Astrocyte (in vitro differentiated cells and primary cell): ENCODE measurements around the gene TMEM80. TPM values are rescaled to one million over a fixed set of nuclear protein-coding genes. Genes with fewer than 3 reads are reported as not detected.

Experiments
- DNase-seq: peaks from one replicate; pipeline ENCODE4 v3.0.0-alpha.2; 2010; ENCODE audit warnings: low read depth
- FAIRE-seq: peaks from 2 replicates; lab custom pipeline; 2011; peaks lifted over from hg19 to GRCh38; lab: Jason Lieb, UNC
- H2AFZ ChIP-seq: 2 replicates; pipeline ENCODE4 v1.6.0; 2012; ENCODE audit warnings: low read depth, low read length, inconsistent platforms
- H3K27ac ChIP-seq: 2 replicates; pipeline ENCODE4 v1.5.1; 2011; ENCODE audit warnings: low read depth, low read length, inconsistent platforms
- H3K27me3 ChIP-seq: 2 replicates; pipeline ENCODE4 v1.6.0; 2011; ENCODE audit warnings: low read length, inconsistent platforms; ENCODE audit not compliant: insufficient read depth
- H3K36me3 ChIP-seq: 2 replicates; pipeline ENCODE4 v1.5.1; 2011; ENCODE audit warnings: low read length, inconsistent platforms; ENCODE audit not compliant: insufficient read depth
- H3K4me1 ChIP-seq: 2 replicates; pipeline ENCODE4 v1.5.1; 2011; ENCODE audit warnings: low read length, inconsistent platforms; ENCODE audit not compliant: insufficient read depth
- H3K4me2 ChIP-seq: 2 replicates; pipeline ENCODE4 v1.6.0; 2012; ENCODE audit warnings: low read length, inconsistent platforms
- H3K4me3 ChIP-seq: 2 replicates; pipeline ENCODE4 v1.5.1; 2011; ENCODE audit warnings: low read depth, mild to moderate bottlenecking, low read length, inconsistent platforms; ENCODE audit not compliant: insufficient read depth
- H3K79me2 ChIP-seq: 2 replicates; pipeline ENCODE4 v1.6.0; 2012; ENCODE audit warnings: mild to moderate bottlenecking, low read length, inconsistent platforms; ENCODE audit not compliant: insufficient read depth
- H3K9ac ChIP-seq: 2 replicates; pipeline ENCODE4 v1.6.0; 2012; ENCODE audit warnings: mild to moderate bottlenecking, low read length, inconsistent platforms
- H3K9me3 ChIP-seq: 2 replicates; pipeline ENCODE4 v1.5.1; 2012; ENCODE audit warnings: low read depth, mild to moderate bottlenecking, low read length, inconsistent platforms; ENCODE audit not compliant: insufficient read depth
- H4K20me1 ChIP-seq: 2 replicates; pipeline ENCODE4 v1.6.0; 2012; ENCODE audit warnings: low read length, inconsistent platforms; ENCODE audit not compliant: insufficient read depth
- H3K27ac Mint-ChIP-seq: one replicate; pipeline ENCODE4 v1.8.0; 2021; ENCODE audit warnings: mild to moderate bottlenecking, mixed read lengths; ENCODE audit not compliant: unreplicated experiment
- H3K27me3 Mint-ChIP-seq: one replicate; pipeline ENCODE4 v1.8.0; 2021; ENCODE audit warnings: low read depth, mixed read lengths; ENCODE audit not compliant: unreplicated experiment
- H3K36me3 Mint-ChIP-seq: one replicate; pipeline ENCODE4 v1.8.0; 2021; ENCODE audit warnings: low read depth, mixed read lengths; ENCODE audit not compliant: unreplicated experiment
- H3K4me1 Mint-ChIP-seq: one replicate; pipeline ENCODE4 v1.8.0; 2021; ENCODE audit warnings: low read depth, mixed read lengths; ENCODE audit not compliant: unreplicated experiment
- H3K4me3 Mint-ChIP-seq: one replicate; pipeline ENCODE4 v1.8.0; 2021; ENCODE audit warnings: mild to moderate bottlenecking, moderate library complexity, mixed read lengths; ENCODE audit not compliant: unreplicated experiment
- H3K9me3 Mint-ChIP-seq: one replicate; pipeline ENCODE4 v1.8.0; 2021; ENCODE audit warnings: mild to moderate bottlenecking, mixed read lengths; ENCODE audit not compliant: unreplicated experiment
- EZH2 ChIP-seq: IDR thresholded peaks from 2 replicates; pipeline ENCODE4 v1.6.1; 2012; ENCODE audit warnings: mild to moderate bottlenecking, low read length, inconsistent platforms; ENCODE audit not compliant: insufficient read depth
- total RNA-seq: library from RNA; stranded (reverse); gene quantifications from 2 replicates; pipeline ENCODE4 v1.2.1, GENCODE V29; 2021
- TF ChIP-seq, protein P1 (sequence below): IDR thresholded peaks from 2 replicates; pipeline ENCODE4 v1.5.1; 2011; ENCODE audit warnings: low read depth, mild to moderate bottlenecking, inconsistent platforms, low read length, moderate library complexity; ENCODE audit not compliant: insufficient read depth

The TMEM80 gene
- total RNA-seq, 1 donor from 2014 or later, result 16.1 TPM

DNA sequence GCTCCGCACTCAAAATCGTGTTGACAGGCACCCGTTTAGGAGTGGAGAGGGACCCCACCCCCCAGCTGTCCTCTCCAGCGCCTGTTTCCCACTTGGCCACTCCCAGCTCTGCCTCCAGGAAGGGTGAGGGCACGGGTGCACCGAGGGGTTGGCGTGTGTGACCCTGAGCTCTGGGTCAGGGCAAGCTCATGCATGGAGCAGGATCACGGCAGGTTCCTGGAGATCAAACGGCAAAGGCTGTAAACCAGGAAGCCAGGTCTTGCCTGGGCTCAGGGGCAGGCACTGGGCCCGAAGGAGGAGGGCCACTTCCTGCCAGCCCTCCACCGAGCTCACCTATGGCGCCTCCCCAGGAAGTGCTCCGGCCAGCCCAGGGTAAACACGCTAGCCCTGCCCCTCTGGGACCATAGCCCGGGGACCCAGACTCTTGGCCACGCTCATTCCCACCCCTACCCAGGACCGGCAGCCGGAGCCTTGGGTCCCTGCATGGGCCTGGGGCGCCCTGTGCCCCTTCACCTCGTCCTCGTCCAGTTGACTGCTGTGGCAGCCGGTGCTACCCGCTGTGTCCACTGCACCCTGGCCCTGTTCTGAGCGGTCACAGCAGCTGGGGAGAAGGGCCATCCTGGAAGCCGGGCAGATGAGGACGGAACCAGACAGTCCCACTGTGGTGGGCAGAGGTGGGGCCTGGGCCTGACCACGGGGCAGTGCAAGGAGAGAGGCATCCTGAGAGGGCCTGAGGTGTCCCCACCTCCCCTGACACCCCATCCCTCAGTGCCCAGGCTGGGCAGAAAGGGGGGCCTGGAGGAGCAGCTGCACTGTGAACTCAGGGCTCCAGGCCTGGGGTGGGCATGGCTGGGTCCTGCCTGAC, 9.4 kb downstream of the TMEM80 start:
- Mint-ChIP-seq H3K27ac (no peak overlapping the region), H3K4me3 (peak overlapping the region; percentile 78), H3K27me3 (no peaks in the 10 kb centered on the region), H3K36me3 (peaks cover 3% of the 10 kb centered on the region), H3K4me1 (peaks cover 4% of the 10 kb centered on the region), H3K9me3 (no peaks in the 10 kb centered on the region)
- Histone ChIP-seq H3K4me2 (peak overlapping the region; percentile 86), H3K4me3 (no peak overlapping the region), H3K9me3 (no peaks in the 10 kb centered on the region), H2AFZ (no peak overlapping the region), H3K27me3 (no peaks in the 10 kb centered on the region), H4K20me1 (peaks cover 14% of the 10 kb centered on the region), H3K9ac (peak overlapping the region; percentile 18), H3K4me1 (peaks cover 21% of the 10 kb centered on the region), H3K79me2 (peaks cover 21% of the 10 kb centered on the region), H3K36me3 (no peaks in the 10 kb centered on the region), H3K27ac (no peak overlapping the region)
- TF ChIP-seq, protein P1, sequence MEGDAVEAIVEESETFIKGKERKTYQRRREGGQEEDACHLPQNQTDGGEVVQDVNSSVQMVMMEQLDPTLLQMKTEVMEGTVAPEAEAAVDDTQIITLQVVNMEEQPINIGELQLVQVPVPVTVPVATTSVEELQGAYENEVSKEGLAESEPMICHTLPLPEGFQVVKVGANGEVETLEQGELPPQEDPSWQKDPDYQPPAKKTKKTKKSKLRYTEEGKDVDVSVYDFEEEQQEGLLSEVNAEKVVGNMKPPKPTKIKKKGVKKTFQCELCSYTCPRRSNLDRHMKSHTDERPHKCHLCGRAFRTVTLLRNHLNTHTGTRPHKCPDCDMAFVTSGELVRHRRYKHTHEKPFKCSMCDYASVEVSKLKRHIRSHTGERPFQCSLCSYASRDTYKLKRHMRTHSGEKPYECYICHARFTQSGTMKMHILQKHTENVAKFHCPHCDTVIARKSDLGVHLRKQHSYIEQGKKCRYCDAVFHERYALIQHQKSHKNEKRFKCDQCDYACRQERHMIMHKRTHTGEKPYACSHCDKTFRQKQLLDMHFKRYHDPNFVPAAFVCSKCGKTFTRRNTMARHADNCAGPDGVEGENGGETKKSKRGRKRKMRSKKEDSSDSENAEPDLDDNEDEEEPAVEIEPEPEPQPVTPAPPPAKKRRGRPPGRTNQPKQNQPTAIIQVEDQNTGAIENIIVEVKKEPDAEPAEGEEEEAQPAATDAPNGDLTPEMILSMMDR, result no peak
- no peak for TF ChIP-seq EZH2
- no peak for FAIRE-seq
- no peak for DNase-seq

DNA sequence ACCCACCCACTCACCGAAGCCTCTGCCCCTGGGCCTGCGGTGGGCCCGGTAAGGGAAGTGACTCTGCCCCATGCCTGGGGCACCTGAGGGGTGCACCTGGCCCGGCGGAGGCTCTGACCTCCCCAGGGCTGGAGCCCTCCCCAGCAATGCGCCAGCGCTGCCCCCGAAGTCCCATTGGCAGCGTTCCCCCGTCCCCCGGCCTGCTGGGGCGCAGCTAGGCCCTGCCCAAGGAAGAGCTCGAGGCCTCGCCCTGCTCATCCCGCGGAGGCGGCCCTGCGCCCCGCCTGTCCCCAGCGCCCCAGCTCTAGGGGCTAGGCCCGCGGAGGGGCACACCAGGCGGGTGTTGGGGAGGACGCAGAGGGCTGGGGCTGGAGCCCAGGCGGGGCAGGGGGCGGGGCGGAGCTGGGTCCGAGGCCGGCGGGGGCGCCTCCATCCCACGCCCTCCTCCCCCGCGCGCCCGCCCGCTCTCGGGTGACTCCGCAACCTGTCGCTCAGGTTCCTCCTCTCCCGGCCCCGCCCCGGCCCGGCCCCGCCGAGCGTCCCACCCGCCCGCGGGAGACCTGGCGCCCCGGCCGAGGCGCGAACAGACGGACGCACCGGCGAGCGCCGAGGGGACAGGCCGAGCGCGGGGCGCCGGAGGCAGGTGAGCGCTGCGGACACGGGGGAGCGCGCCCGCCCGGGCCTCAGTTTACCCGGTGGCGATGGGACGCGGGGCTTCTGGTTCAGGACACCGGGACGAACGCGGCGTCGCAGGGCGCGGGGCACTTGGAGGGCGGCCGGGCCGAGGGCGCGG, 10.2 kb downstream of the TMEM80 start, which contains the start of gene EPS8L2:
EPS8L2 (plus strand) TSS at position 586 of the 793 bp plus-strand sequence. CDS start 3,177 bp downstream, outside the sequence.
- H4K20me1 ChIP-seq, result peaks cover 14% of the 10 kb centered on the region
- peak within 1 kb of the TSS; percentile 73 for H3K9ac ChIP-seq
- H3K9me3 ChIP-seq, result no peaks in the 10 kb centered on the region
- peak within 1 kb of the TSS; percentile 86 for H3K4me2 ChIP-seq
- TF ChIP-seq EZH2, result no peak
- TF ChIP-seq, protein P1, result no peak
- Mint-ChIP-seq H3K4me1 (peaks cover 3% of the 10 kb centered on the region), H3K27me3 (no peaks in the 10 kb centered on the region), H3K27ac (peak within 1 kb of the TSS; percentile 66), H3K4me3 (peak within 1 kb of the TSS; percentile 79), H3K36me3 (peaks cover 3% of the 10 kb centered on the region), H3K9me3 (no peaks in the 10 kb centered on the region)
- peak within 1 kb of the TSS; percentile 38 for H2AFZ ChIP-seq
- H3K79me2 ChIP-seq, result peaks cover 21% of the 10 kb centered on the region
- H3K4me1 ChIP-seq, result peaks cover 24% of the 10 kb centered on the region
- no peak within 1 kb of the TSS for H3K27ac ChIP-seq
- no peaks in the 10 kb centered on the region for H3K36me3 ChIP-seq
- no peaks in the 10 kb centered on the region for H3K27me3 ChIP-seq
- peak within 1 kb of the TSS; percentile 63 for H3K4me3 ChIP-seq
- DNase-seq (no peak), FAIRE-seq (no peak)
